T-helper 1 cell treated with Interleukin-12 subunit alpha and Interleukin-12 subunit beta and Interleukin-4 antibody, amounts not matched to agents 30 μg/mL and 1 μg/mL, for 36 hours (primary cell): ENCODE data around the gene ITGA2B.
A peak's percentile ranks its signal among the peaks of the same experiment; 100 is the strongest.

Source experiments
- H3K27ac Mint-ChIP-seq: one replicate; pipeline ENCODE4 v1.8.0; 2021; ENCODE audit warnings: mild to moderate bottlenecking, mixed read lengths
- H3K27me3 Mint-ChIP-seq: one replicate; pipeline ENCODE4 v1.8.0; 2021; ENCODE audit warnings: low read depth, mixed read lengths
- H3K36me3 Mint-ChIP-seq: one replicate; pipeline ENCODE4 v1.8.0; 2021; ENCODE audit warnings: low read depth, mixed read lengths
- H3K4me1 Mint-ChIP-seq: one replicate; pipeline ENCODE4 v1.8.0; 2021; ENCODE audit warnings: low read depth, mixed read lengths
- H3K4me3 Mint-ChIP-seq: one replicate; pipeline ENCODE4 v1.8.0; 2021; ENCODE audit warnings: mild to moderate bottlenecking, moderate library complexity, mixed read lengths
- H3K9me3 Mint-ChIP-seq: one replicate; pipeline ENCODE4 v1.8.0; 2021; ENCODE audit warnings: mixed read lengths

ITGA2B gene

DNA sequence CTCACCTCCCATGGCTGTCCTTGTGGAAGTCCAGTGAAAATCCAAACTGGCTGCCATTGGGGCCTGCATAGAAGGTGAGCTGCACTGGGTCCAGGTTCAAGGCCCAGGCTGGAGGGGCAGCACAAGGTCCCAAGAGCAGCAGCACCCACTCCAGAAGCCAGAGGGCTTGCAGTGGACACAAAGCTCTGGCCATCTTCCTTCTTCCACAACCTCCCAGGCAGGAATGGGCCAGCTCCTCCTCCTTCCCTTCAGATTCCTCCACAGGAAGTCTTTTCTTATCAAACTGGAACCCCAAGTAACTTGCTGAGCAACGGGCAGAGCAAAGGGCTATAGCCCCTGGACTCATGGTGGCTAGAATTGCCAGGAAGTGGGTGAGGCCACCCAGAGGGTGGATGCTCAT lies at the start of gene ITGA2B:
Gene ITGA2B, minus strand, starts transcription at position 369 of the 400 bp plus-strand sequence. Its CDS starts 176 bp downstream, at position 193.
- Mint-ChIP-seq H3K9me3 (no peaks in the 10 kb centered on the region), H3K4me3 (no peak within 1 kb of the TSS), H3K4me1 (peaks cover 11% of the 10 kb centered on the region), H3K36me3 (peaks cover 2% of the 10 kb centered on the region), H3K27me3 (peaks cover 5% of the 10 kb centered on the region), H3K27ac (no peak within 1 kb of the TSS)

DNA sequence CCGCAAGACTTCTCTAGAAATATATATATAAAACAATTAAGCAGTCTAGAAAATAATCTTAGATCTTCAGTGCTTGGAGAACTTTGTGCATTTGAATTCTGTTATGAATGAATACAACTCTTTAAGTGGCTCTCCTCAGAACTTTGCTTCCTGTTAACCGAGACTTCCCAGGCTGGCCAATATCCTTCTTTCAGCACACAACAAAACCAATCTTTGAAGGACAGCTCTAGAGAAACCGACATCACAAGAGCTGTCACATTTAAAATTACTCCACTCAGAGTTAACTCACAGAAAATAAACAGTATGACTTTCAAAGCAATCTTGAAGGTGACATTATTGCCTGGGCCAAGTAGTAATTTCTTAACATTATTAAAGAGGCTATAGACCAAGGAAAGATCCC lies 49.7 kb upstream of the ITGA2B start:
- Mint-ChIP-seq H3K27ac (no peak overlapping the region), H3K4me1 (peaks cover 17% of the 10 kb centered on the region), H3K4me3 (no peak overlapping the region), H3K27me3 (no peaks in the 10 kb centered on the region), H3K9me3 (no peaks in the 10 kb centered on the region), H3K36me3 (peaks cover 10% of the 10 kb centered on the region)

DNA sequence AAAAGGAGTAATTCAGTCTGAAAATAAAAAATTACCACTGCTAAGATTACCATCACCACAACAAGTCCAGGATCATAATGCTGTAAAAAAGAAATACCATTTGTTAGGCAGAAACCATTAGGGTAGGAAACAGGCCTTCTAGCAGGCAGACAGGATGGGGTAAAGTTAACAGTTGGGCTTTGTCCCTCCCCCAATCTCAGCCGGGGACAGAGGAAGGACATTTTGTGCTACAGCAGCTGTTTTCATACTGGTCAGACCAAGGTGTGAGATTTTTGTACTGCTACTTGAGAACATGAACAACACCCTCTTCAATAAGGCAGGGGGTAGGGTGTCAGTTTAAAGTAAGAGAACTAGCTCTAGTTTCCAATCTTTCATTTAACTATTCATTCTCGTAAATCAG lies 49.2 kb upstream of the ITGA2B start:
- Mint-ChIP-seq H3K27me3 (no peaks in the 10 kb centered on the region), H3K27ac (peak overlapping the region; percentile 5), H3K9me3 (no peaks in the 10 kb centered on the region), H3K36me3 (peaks cover 12% of the 10 kb centered on the region), H3K4me3 (no peak overlapping the region), H3K4me1 (peaks cover 17% of the 10 kb centered on the region)

- no peaks in the 10 kb centered on the region for H3K9me3 Mint-ChIP-seq
- H3K36me3 Mint-ChIP-seq = peaks cover 25% of the 10 kb centered on the region
- no peak overlapping the region for H3K4me3 Mint-ChIP-seq
- no peaks in the 10 kb centered on the region for H3K27me3 Mint-ChIP-seq
- H3K27ac Mint-ChIP-seq = no peak overlapping the region
- H3K4me1 Mint-ChIP-seq = peaks cover 17% of the 10 kb centered on the region
Measured at GRCh38 chr17:44436336-44436735, 46.9 kb upstream of the ITGA2B start.

DNA sequence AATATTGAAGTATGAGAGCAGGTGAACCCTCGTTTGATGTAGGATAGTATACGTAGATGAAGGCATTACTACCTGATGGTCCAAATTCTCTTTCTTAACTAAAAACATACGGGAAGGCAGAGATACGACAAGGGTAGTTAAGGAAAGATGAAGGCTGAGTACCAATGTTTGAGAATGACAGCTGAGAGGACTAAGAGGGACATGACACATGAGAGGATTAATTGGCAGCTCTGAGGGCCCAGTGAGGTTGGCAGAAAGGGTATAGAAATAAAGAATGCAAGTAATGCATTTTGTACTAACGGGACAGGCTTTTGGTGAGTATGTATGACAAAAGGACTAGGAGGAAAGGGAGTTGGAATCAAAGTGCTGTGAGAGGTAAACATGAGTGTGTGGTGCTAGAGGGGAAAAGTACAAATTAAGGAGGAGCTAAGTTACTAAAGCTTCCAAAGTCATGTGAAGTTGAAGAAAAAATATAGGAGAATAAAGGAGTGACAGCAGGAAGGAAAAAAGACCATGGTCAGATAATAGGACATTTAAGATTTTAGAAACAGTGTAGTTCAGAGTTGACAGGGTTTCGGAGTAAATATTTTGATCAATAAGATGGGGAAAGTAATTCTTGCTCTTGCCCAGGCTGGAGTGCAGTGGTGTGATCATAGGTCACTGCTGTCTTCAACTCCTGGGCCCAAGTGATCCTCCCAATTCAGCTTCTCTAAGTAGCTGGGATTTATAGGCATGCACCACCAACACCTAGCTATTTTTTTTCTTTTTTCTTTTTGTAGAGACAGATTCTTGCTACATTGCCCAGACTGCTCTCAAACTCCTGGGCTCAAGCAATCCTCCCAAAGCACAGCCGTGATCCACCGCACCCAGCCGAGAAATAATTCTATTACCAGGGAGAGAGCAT lies 43.1 kb upstream of the ITGA2B start:
- Mint-ChIP-seq H3K4me3 (no peak overlapping the region), H3K27me3 (no peaks in the 10 kb centered on the region), H3K4me1 (peaks cover 4% of the 10 kb centered on the region), H3K27ac (no peak overlapping the region), H3K36me3 (peaks cover 30% of the 10 kb centered on the region), H3K9me3 (no peaks in the 10 kb centered on the region)

GRCh38 chr17:44424828-44425461 lies 35.5 kb upstream of the ITGA2B start:
- H3K4me1 Mint-ChIP-seq = peaks cover 13% of the 10 kb centered on the region
- H3K27ac Mint-ChIP-seq = peak overlapping the region; percentile 5
- H3K36me3 Mint-ChIP-seq = peaks cover 22% of the 10 kb centered on the region
- H3K9me3 Mint-ChIP-seq = no peaks in the 10 kb centered on the region
- no peaks in the 10 kb centered on the region for H3K27me3 Mint-ChIP-seq
- no peak overlapping the region for H3K4me3 Mint-ChIP-seq

DNA sequence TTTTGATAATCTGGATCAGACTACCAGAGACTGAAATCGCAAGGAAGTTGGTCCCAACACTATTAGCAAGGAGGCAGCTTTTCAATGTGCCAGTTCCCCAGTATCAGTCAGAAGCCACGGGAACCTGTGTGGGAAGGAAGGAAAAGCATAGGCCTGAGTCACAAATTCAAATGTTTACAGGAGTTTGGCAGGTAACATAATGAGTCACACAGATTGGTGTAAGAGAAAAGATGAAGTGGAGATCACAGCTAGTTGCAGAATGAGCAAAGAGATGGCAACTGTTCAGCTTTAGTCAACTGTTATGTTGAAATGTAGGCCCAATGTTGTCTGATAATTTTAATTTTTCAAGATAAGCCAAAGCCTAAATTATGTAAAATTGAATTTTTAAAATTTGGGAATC lies 28.1 kb upstream of the ITGA2B start:
- Mint-ChIP-seq H3K27me3 (no peaks in the 10 kb centered on the region), H3K4me1 (peaks cover 13% of the 10 kb centered on the region), H3K27ac (peak overlapping the region; percentile 73), H3K36me3 (peaks cover 19% of the 10 kb centered on the region), H3K4me3 (peak overlapping the region; percentile 16), H3K9me3 (no peaks in the 10 kb centered on the region)

DNA sequence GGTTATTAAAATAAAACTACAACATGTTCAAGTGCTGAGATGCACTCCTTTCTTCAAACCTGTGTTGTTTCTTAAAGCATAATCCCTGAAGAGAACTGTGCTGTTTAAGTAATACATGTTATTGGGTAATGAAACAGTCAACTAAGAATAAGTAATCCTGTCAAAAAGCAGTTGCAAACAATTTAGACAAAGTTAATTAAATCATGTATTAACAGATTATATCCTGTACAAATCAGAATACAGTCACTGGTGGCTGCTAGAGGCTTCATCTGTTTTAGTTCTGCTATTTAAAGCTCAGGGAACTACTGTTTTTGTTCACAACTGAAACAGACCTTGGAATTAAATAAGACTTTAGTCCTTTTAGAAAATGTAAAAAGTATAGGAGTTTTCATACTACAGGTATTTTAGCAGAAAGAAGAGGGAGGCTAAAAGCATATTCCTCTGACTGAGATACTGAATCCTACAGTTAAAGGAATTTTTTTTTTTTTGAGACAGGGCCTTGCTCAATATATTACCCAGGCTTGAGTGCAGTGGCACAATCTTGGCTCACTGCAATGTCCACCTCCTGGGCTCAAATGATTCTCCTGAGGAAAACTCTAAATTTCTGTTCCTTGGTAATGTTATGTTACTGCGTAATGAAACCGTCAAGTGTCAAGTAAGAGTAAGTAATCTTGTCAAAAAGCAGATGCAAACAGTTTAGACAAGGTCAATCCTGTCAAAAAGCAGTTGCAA lies 27.3 kb upstream of the ITGA2B start:
- Mint-ChIP-seq H3K9me3 (no peaks in the 10 kb centered on the region), H3K4me3 (no peak overlapping the region), H3K27me3 (no peaks in the 10 kb centered on the region), H3K27ac (no peak overlapping the region), H3K4me1 (peaks cover 13% of the 10 kb centered on the region), H3K36me3 (peaks cover 19% of the 10 kb centered on the region)

DNA sequence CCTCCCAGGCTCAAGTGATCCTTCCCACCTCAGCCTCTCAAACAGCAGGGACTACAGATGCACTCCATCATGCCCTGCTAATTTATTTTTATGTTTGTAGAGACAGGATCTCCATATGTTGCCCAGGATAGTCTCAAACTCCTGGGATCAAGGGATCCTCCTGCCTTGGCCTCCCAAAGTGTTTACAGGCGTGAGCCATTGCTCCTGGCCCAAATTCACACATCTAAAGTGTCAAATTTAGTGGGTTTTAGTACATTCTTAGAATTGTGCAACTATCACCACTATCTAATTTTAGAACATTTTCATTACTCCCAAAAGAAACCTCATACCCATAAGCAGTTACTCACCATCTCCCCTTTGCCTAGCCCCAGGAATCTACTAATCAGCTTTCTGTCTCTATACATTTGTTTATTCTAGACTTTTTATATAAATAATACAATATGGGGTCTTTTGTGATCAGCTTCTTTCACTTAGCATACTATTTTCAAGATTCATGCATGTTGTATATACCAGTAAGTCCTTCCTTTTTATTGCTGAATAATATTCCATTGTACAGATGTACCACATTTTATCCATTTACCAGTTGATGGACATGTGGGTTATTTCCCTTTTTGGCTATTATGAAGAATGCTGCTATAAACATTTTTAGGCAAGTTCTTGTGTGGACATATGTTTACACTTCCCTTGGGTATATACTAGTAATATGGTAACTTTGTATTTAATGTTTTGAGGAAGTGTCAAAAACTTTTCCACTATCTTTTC lies 25.1 kb upstream of the ITGA2B start:
- Mint-ChIP-seq H3K36me3 (peaks cover 18% of the 10 kb centered on the region), H3K4me3 (no peak overlapping the region), H3K27me3 (no peaks in the 10 kb centered on the region), H3K27ac (no peak overlapping the region), H3K9me3 (no peaks in the 10 kb centered on the region), H3K4me1 (peaks cover 11% of the 10 kb centered on the region)

- peaks cover 10% of the 10 kb centered on the region for H3K36me3 Mint-ChIP-seq
- H3K4me3 Mint-ChIP-seq = no peak overlapping the region
- peaks cover 4% of the 10 kb centered on the region for H3K4me1 Mint-ChIP-seq
- no peak overlapping the region for H3K27ac Mint-ChIP-seq
- no peaks in the 10 kb centered on the region for H3K9me3 Mint-ChIP-seq
- H3K27me3 Mint-ChIP-seq = no peaks in the 10 kb centered on the region
Measured at GRCh38 chr17:44409309-44410028, 20.0 kb upstream of the ITGA2B start.

- Mint-ChIP-seq H3K9me3 (no peaks in the 10 kb centered on the region), H3K4me3 (no peak overlapping the region), H3K27me3 (no peaks in the 10 kb centered on the region), H3K4me1 (peaks cover 2% of the 10 kb centered on the region), H3K36me3 (peaks cover 8% of the 10 kb centered on the region), H3K27ac (no peak overlapping the region)
Measured at GRCh38 chr17:44408786-44409185, 19.3 kb upstream of the ITGA2B start.

- Mint-ChIP-seq H3K27ac (no peak overlapping the region), H3K36me3 (peaks cover 30% of the 10 kb centered on the region), H3K4me3 (no peak overlapping the region), H3K9me3 (no peaks in the 10 kb centered on the region), H3K4me1 (peaks cover 4% of the 10 kb centered on the region), H3K27me3 (no peaks in the 10 kb centered on the region)
Measured at GRCh38 chr17:44402564-44403172, 13.2 kb upstream of the ITGA2B start.

GRCh38 chr17:44400226-44400847 lies 10.9 kb upstream of the ITGA2B start:
- Mint-ChIP-seq H3K4me1 (peaks cover 4% of the 10 kb centered on the region), H3K9me3 (no peaks in the 10 kb centered on the region), H3K4me3 (no peak overlapping the region), H3K27me3 (no peaks in the 10 kb centered on the region), H3K27ac (no peak overlapping the region), H3K36me3 (peaks cover 38% of the 10 kb centered on the region)
